Subcutaneous adipose tissue (tissue), 4 donors: ENCODE measurements around the gene TSPAN10. TPM values are rescaled to one million over a fixed set of nuclear protein-coding genes. Genes with fewer than 3 reads are reported as not detected.

Source experiments
- total RNA-seq, 4 donors: library from RNA; depleted of rRNA; stranded (reverse); fragments of >200 nt; gene quantifications; one replicate each; pipeline ENCODE4 v1.1.0, GENCODE V29; 2016
- TF ChIP-seq, protein P1 (sequence below): fragments of 450-650 bp; IDR thresholded peaks from one replicate; pipeline ENCODE4 v1.5.1; 2016; ENCODE audit warnings: low read depth, mild to moderate bottlenecking, control low read depth, antibody characterized with exemption, moderate library complexity

TSPAN10 gene
- total RNA-seq, 4 donors from 2014 or later, result 0.44 to 2.4 (median 0.68) TPM; not detected in 1

DNA sequence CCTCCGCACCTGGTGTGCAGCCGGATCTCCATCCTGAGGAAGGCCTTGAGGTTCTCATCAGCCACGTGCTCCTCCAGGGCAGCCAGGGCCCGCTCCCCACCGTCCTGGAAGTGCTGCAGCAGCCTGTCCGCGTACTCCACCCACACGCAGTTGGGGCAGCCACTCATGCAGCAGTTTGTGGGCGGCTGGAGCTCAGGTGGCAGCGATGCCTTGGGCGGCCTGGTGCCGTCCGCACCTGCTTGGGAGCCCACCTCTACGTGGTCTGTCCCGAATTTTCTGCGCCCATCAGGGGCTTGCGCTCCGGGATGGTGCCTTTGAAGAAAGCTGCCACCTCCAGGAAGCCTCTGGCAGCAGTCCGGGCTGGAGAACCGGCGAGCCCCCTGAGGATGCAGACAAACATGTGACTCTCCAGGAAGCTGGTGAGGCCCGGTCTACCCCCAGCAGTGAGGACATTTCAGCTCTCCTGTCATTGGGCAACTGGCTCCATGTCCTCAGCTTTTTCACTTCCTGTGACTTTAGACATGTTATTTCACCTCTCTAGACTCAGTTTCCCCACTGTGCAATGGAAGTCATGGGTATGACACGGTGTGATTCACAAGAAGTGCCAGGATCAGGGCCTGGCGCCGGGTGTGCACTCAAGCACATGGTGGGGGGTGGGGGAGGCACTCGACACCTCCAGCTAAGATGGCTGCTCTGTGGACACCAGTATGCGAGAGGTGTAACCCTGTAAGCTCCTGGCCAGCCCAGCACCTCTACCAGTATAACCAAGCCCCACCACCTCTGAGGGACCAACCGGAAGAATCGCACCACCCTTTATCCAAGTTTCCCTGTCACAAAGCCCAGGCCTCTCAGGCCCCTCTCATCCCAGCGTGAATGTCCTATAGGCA, 28.5 kb downstream of the TSPAN10 start:
- TF ChIP-seq, protein P1, sequence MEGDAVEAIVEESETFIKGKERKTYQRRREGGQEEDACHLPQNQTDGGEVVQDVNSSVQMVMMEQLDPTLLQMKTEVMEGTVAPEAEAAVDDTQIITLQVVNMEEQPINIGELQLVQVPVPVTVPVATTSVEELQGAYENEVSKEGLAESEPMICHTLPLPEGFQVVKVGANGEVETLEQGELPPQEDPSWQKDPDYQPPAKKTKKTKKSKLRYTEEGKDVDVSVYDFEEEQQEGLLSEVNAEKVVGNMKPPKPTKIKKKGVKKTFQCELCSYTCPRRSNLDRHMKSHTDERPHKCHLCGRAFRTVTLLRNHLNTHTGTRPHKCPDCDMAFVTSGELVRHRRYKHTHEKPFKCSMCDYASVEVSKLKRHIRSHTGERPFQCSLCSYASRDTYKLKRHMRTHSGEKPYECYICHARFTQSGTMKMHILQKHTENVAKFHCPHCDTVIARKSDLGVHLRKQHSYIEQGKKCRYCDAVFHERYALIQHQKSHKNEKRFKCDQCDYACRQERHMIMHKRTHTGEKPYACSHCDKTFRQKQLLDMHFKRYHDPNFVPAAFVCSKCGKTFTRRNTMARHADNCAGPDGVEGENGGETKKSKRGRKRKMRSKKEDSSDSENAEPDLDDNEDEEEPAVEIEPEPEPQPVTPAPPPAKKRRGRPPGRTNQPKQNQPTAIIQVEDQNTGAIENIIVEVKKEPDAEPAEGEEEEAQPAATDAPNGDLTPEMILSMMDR, result no peak

DNA sequence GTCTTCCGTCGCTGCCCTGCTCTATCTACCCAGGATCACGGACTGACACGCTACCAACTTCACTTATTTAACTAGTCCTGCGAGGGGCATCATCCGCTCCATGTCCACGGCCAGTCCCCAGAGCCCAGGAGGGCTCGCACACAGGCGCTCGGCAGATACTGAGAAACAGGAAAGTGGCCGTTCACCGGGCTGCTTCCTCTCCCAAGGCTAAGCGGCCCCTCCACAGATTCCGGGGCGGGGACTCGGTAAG, 29.0 kb downstream of the TSPAN10 start:
- TF ChIP-seq, protein P1, result no peak

DNA sequence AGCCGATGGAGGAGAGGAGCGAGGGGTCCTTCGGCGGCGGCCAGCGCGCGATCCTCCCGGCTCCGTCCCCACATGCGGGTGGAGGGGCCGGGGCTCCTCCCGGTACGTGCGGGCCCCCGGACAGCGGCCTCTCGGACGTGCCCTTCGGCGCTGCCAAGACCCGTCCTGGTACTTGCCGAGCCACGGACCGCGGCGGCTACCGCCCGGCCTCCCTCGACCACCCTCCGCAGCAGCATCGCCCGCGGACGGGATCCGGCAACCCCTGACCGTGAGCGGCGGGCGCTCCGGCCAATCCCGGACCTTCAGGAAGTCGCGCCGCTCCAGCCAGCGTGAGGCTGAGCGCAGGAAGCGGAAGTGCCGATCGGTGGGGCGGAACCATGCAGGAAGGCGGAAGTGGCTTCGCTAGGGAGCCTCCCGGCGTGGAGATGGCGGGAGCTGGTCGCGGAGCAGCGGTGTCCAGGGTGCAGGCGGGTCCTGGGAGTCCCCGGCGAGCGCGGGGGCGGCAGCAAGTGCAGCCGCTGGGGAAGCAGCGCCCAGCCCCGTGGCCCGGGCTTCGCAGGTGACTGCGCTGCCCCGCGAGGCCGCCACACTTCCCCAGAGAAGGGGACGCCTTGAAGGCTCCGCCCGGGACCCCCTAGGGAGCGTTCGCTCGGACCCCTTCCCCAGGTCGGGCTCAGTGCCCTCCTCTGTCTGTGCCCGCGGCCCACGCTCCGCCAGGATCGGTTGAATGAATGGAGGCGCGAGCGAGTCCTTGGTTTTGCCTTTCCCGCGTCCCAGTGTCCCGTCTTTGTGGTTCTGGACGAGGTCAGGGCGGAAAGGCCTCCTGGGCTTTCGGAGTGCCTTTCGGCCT, 29.6 kb downstream of the TSPAN10 start, which contains the start of the genes CCDC137 and OXLD1:
TSS of gene CCDC137 (plus strand) at position 396 of the 850 bp plus-strand sequence. CDS start at position 426, 30 bp downstream.
TSS of gene OXLD1 (minus strand) at position 264 of the 850 bp plus-strand sequence. CDS start at position 236, 28 bp downstream.
- TF ChIP-seq, protein P1, result no peak

- TF ChIP-seq, protein P1, result no peak
Measured at GRCh38 chr17:81667754-81668153, 30.8 kb downstream of the TSPAN10 start.

- TF ChIP-seq, protein P1, result no peak
Measured at GRCh38 chr17:81672504-81672903, 35.5 kb downstream of the TSPAN10 start.

GRCh38 chr17:81672954-81673353, 36.0 kb downstream of the TSPAN10 start:
- TF ChIP-seq, protein P1, result no peak
